Umbilical cord (tissue), 2 donors: ENCODE data around the gene PDE4D. TPM values are rescaled to one million over a fixed set of nuclear protein-coding genes. Genes with fewer than 3 reads are reported as not detected.

Source experiments
- DNase-seq: peaks from one replicate; pipeline ENCODE4 v3.0.0-alpha.2; 2015; ENCODE audit warnings: low spot score
- total RNA-seq: library from RNA; depleted of rRNA; stranded (reverse); fragments of >200 nt; gene quantifications from one replicate; pipeline ENCODE4 v1.2.3, GENCODE V29; 2014; ENCODE audit warnings: low replicate concordance; ENCODE audit not compliant: insufficient read depth

PDE4D gene
- total RNA-seq, 1 donor from 2014 or later, result 283 TPM

GRCh38 chr5:59149827-59150226, 743.7 kb downstream of the PDE4D start:
- no peak for DNase-seq

GRCh38 chr5:59149271-59149670, 744.3 kb downstream of the PDE4D start:
- no peak for DNase-seq

GRCh38 chr5:59146729-59147128, 746.8 kb downstream of the PDE4D start:
- DNase-seq, result no peak

GRCh38 chr5:59143926-59144333, 749.6 kb downstream of the PDE4D start:
- no peak for DNase-seq

- DNase-seq, result no peak
These were observed 750.6 kb downstream of the PDE4D start for GRCh38 chr5:59142927-59143326.

GRCh38 chr5:59142138-59142537, 751.4 kb downstream of the PDE4D start:
- no peak for DNase-seq

- DNase-seq, result no peak
These were observed 753.4 kb downstream of the PDE4D start for GRCh38 chr5:59140133-59140532.

GRCh38 chr5:59139695-59140094, 753.8 kb downstream of the PDE4D start:
- no peak for DNase-seq

- no peak for DNase-seq
These were observed 755.0 kb downstream of the PDE4D start for GRCh38 chr5:59138509-59138908.

- no peak for DNase-seq
These were observed 755.7 kb downstream of the PDE4D start for GRCh38 chr5:59137846-59138245.

- no peak for DNase-seq
These were observed 757.0 kb downstream of the PDE4D start for GRCh38 chr5:59136549-59136948.

GRCh38 chr5:59134471-59135163, 758.9 kb downstream of the PDE4D start:
- DNase-seq, result no peak

- peak; percentile 53 for DNase-seq
These were observed 759.7 kb downstream of the PDE4D start for GRCh38 chr5:59133764-59134261.

GRCh38 chr5:59132131-59132530, 761.4 kb downstream of the PDE4D start:
- DNase-seq, result no peak

GRCh38 chr5:59130431-59130830, 763.1 kb downstream of the PDE4D start:
- DNase-seq, result no peak

- DNase-seq, result no peak
These were observed 764.8 kb downstream of the PDE4D start for GRCh38 chr5:59128646-59129290.

GRCh38 chr5:59126708-59127573, 766.6 kb downstream of the PDE4D start:
- DNase-seq, result peak; percentile 74

GRCh38 chr5:59126016-59126707, 767.4 kb downstream of the PDE4D start:
- DNase-seq, result no peak

GRCh38 chr5:59125011-59125961, 768.2 kb downstream of the PDE4D start:
- no peak for DNase-seq
